Raji (cell line): Measurements from ENCODE around the gene PRDM16.

ENCODE experiments used
- POLR2A ChIP-seq: IDR thresholded peaks from 2 replicates; pipeline ENCODE4 v1.6.1; 2011; ENCODE audit warnings: low read depth, low read length, control low read depth; ENCODE audit not compliant: insufficient read depth

Gene PRDM16

DNA sequence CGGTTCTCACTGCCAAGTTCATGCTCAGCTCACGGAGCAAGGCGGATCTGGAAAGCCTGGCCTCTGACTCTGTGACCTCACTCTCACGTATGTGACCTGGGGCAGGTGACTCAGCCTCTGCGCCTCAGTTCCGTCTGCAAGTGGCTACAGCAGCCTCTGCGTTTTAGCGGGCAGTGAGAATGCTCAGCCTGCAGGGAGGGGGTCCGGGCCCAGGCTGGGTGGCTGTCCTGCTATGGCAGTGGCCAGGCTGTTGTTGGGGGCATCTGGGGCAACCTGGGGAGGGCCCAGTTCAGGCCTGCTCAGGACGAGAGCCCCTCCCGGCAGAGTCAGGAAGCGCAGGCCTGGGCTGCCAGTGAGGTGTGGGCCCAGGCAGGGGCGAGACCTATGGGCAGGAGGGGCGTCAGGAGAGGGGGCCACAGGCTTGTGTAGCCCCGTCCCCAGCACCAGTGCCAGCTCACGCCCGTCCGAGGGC lies 413.4 kb downstream of the PRDM16 start:
- TF ChIP-seq POLR2A = no peak

DNA sequence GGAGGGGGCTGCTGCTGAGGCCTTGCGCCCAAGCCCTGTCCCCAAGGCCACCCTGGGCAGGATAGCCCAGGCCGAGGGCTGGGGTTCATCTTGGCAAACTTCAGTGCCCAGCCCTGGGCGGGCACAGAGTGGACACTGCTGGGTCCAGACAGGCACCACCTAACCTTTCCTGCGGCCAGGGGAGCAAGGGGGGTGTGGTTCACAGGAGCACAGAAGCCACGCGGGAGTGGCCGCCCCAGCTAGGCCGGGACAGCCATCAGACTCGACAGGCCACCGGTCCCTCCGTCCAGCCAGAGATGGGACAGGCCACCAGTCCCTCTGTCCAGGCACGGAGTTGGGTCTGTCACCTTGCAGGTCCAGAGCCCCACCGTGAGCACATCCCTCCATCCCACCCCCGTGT lies 414.4 kb downstream of the PRDM16 start:
- no peak for TF ChIP-seq POLR2A

DNA sequence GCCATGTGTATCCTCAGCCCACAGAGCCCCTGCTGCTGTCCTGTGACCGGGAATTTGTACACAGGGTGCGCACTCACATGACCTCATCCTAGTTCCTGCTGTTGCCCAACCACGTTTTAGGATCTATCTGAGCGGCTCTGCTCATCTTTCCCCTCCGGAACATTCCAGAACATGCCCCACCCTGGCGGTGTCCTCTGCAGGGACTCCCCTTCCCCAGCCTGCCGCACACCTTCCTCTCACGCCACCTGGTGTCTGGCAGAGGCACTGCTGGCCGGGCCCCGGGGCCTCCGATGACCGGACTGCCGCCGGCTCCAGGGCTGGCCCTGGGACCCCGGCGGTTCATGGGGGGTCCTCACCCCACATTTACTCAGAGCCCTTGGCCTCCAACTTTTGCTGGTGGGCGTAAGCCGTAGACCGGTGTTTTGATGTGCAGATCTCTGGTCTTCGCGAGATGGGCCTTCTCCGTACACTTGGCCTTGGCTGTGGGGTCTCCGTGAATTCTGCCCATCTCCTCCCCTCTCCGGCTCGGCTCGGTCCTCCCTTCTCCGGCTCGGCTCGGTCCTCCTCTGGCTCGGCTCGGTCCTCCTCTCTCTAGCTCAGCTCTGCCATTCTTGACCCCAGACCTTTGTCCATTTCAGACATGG lies 414.9 kb downstream of the PRDM16 start:
- TF ChIP-seq POLR2A = no peak

DNA sequence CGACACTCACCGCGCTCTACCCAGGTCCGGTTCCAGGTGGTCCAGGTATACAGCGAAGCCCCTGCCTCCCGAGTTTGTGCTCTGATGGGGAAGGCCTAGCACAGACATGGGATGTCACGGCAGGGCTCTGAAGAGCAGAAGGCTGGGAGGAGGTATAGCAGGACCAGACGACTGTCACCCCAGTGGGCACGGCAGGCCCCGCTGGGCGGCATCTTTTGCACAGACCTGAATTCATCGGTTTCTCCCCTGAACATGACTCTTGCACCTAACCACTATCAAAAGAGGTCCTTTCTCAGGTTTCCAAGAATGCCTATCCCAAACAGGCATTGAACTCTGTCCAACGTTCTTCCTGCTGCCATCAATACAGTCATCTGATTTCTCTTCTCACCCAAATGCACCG lies 416.0 kb downstream of the PRDM16 start:
- TF ChIP-seq POLR2A = no peak
